Measurements from ENCODE around the gene DDX51. TPM values are rescaled to one million over a fixed set of nuclear protein-coding genes. Genes with fewer than 3 reads are reported as not detected.

Gene DDX51
- total RNA-seq, 2 experiments from 2014 or later = 58.0 to 59.3 TPM

DNA sequence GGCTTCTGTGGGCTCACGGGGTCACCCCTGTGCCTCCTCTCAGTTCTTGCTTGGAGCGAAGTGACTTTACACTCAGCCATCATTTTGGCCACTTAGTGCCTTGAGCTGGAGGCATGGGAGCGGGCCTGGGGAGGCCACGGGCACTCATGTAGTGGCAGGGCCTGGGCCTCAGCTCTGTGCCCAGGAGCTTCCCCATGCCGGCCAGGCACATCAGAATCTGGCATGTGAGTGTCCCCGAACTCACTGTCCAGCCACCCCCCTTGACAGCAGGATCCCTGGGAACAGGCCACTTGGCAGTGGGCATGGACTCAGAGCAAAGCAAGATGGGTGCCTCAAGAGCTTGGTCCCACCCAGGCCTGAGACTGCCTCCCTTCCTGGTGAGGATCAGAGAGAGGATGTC lies 29.5 kb downstream of the DDX51 start:
- peaks cover 20% of the 10 kb centered on the region for H3K36me3 Mint-ChIP-seq (ENCODE audit: low read depth)
- H3K4me1 Mint-ChIP-seq (ENCODE audit: low read depth) = no peaks in the 10 kb centered on the region
- Histone ChIP-seq H3K27ac (ENCODE audit: low read depth in 1 of 2, low read length in 2 of 2) (no peak overlapping the region), H3K27me3 (ENCODE audit: control insufficient read depth in 1 of 2, insufficient read depth in 2 of 2, low read length in 2 of 2) (no peaks in the 10 kb centered on the region), H3K36me3 (ENCODE audit: insufficient read depth, low read length) (peaks cover 33% of the 10 kb centered on the region), H3K4me1 (ENCODE audit: insufficient read depth, low read length) (no peaks in the 10 kb centered on the region), H3K4me3 (ENCODE audit: low read length) (no peak overlapping the region), H3K9me3 (ENCODE audit: control insufficient read depth in 1 of 2, insufficient read depth in 1 of 2, low read length in 2 of 2) (no peaks in the 10 kb centered on the region)
- intact Hi-C loops (cut with DNase I, micrococcal nuclease) = no loop called here
- CTCF ChIA-PET = no interaction called here
- no peaks in the 10 kb centered on the region for H3K27me3 Mint-ChIP-seq
- POLR2A ChIA-PET = no interaction called here
- H3K9me3 Mint-ChIP-seq = no peaks in the 10 kb centered on the region
- TF ChIP-seq, protein P1, sequence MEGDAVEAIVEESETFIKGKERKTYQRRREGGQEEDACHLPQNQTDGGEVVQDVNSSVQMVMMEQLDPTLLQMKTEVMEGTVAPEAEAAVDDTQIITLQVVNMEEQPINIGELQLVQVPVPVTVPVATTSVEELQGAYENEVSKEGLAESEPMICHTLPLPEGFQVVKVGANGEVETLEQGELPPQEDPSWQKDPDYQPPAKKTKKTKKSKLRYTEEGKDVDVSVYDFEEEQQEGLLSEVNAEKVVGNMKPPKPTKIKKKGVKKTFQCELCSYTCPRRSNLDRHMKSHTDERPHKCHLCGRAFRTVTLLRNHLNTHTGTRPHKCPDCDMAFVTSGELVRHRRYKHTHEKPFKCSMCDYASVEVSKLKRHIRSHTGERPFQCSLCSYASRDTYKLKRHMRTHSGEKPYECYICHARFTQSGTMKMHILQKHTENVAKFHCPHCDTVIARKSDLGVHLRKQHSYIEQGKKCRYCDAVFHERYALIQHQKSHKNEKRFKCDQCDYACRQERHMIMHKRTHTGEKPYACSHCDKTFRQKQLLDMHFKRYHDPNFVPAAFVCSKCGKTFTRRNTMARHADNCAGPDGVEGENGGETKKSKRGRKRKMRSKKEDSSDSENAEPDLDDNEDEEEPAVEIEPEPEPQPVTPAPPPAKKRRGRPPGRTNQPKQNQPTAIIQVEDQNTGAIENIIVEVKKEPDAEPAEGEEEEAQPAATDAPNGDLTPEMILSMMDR (IDR thresholded peaks at IDR 0.05) = no peak
- DNase-seq (no peak), ATAC-seq (ENCODE audit: poor library complexity) (no peak)
- no peak overlapping the region for H3K27ac Mint-ChIP-seq
- no peak overlapping the region for H3K4me3 Mint-ChIP-seq

DNA sequence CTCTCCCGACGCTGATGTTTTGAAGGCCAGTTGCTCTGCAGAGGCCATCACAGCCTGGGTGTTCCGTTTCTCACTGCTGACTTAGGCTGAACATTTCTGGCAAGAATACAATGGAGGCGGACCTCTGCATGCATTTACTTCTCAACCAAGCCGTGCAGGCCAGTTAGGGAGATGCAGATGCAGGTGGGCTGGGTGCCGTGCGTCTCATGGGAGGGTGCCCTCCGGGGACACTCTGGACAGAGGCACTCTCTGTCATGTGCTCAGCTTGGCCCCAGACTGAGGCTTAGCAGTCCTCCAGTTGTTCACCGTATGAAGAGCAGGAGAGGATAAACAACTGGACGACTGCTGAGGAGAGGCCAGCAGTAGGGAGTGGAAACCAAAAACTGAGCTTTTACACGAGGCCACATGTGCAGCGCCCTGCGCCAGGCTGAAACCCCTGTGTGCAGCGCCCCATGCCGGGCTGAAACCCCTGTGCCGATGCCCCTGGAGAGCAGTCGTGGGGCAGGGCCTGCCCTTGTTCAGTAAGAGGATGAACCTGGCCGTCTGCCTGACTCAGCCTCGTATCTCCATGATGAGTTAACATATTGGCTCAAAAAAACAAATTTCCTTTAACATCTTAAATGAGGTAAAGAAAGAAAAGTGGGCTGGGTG lies 32.3 kb downstream of the DDX51 start:
- H3K4me3 Mint-ChIP-seq = no peak overlapping the region
- H3K36me3 ChIP-seq (ENCODE audit: insufficient read depth, low read length) = peaks cover 39% of the 10 kb centered on the region
- no peaks in the 10 kb centered on the region for H3K4me1 ChIP-seq (ENCODE audit: insufficient read depth, low read length)
- no peaks in the 10 kb centered on the region for H3K4me1 Mint-ChIP-seq (ENCODE audit: low read depth)
- no peaks in the 10 kb centered on the region for H3K27me3 ChIP-seq (ENCODE audit: control insufficient read depth in 1 of 2, insufficient read depth in 2 of 2, low read length in 2 of 2)
- DNase-seq = no peak
- intact Hi-C loops (cut with DNase I, micrococcal nuclease) = no loop called here
- no peak overlapping the region for H3K4me3 ChIP-seq (ENCODE audit: low read length)
- H3K27ac Mint-ChIP-seq = no peak overlapping the region
- CTCF ChIA-PET = no interaction called here
- H3K9me3 Mint-ChIP-seq = no peaks in the 10 kb centered on the region
- H3K27me3 Mint-ChIP-seq = no peaks in the 10 kb centered on the region
- peaks cover 34% of the 10 kb centered on the region for H3K36me3 Mint-ChIP-seq (ENCODE audit: low read depth)
- no peaks in the 10 kb centered on the region for H3K9me3 ChIP-seq (ENCODE audit: control insufficient read depth in 1 of 2, insufficient read depth in 1 of 2, low read length in 2 of 2)
- POLR2A ChIA-PET = no interaction called here
- ATAC-seq (ENCODE audit: poor library complexity) = no peak
- TF ChIP-seq, protein P1 (IDR thresholded peaks at IDR 0.05) = no peak
- H3K27ac ChIP-seq (ENCODE audit: low read depth in 1 of 2, low read length in 2 of 2) = no peak overlapping the region

DNA sequence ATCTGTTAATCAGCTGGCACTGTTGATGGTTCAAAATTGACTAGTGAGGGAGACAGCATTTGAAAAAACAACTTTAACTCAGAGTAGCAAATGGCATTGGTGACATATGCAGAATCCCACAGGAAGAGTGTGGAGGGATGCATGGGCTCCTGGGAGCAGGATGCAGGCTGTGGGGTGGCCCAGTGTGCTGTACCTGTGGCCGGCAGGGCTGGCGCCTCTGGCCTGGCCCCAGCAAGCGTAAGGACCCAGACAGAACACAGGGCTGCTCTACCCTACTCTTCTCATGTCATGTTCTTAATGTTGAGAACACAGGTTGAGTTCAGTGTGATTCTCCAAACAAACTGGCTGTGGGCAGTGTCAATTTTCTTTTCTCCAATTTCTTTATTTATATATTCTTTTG lies 33.4 kb downstream of the DDX51 start:
- Mint-ChIP-seq H3K27me3 (no peaks in the 10 kb centered on the region), H3K36me3 (ENCODE audit: low read depth) (peaks cover 34% of the 10 kb centered on the region), H3K27ac (no peak overlapping the region), H3K4me1 (ENCODE audit: low read depth) (no peaks in the 10 kb centered on the region), H3K4me3 (no peak overlapping the region), H3K9me3 (no peaks in the 10 kb centered on the region)
- peaks cover 32% of the 10 kb centered on the region for H3K36me3 ChIP-seq (ENCODE audit: insufficient read depth, low read length)
- CTCF ChIA-PET = no interaction called here
- no peaks in the 10 kb centered on the region for H3K9me3 ChIP-seq (ENCODE audit: control insufficient read depth in 1 of 2, insufficient read depth in 1 of 2, low read length in 2 of 2)
- H3K4me3 ChIP-seq (ENCODE audit: low read length) = no peak overlapping the region
- intact Hi-C loops (cut with DNase I, micrococcal nuclease) = no loop called here
- H3K4me1 ChIP-seq (ENCODE audit: insufficient read depth, low read length) = no peaks in the 10 kb centered on the region
- no peak for ATAC-seq (ENCODE audit: poor library complexity)
- POLR2A ChIA-PET = no interaction called here
- TF ChIP-seq, protein P1 (IDR thresholded peaks at IDR 0.05) = no peak
- DNase-seq = no peak
- no peaks in the 10 kb centered on the region for H3K27me3 ChIP-seq (ENCODE audit: control insufficient read depth in 1 of 2, insufficient read depth in 2 of 2, low read length in 2 of 2)
- no peak overlapping the region for H3K27ac ChIP-seq (ENCODE audit: low read depth in 1 of 2, low read length in 2 of 2)
